NCI-H2107 (cell line): Measurements from ENCODE around the gene PNPLA7.
"Not testable (repeated sequence)": the region's sequence is repeated elsewhere in the genome, so short reads cannot be mapped to it uniquely, and the experiment has no call there.

Source experiments
- DNase-seq: peaks from one replicate; lab custom pipeline; 2025; lab: John Stamatoyannopoulos, UW

The PNPLA7 gene

GRCh38 chr9:137575364-137575715 is 25.1 kb upstream of the PNPLA7 start:
- DNase-seq, result no peak

DNA sequence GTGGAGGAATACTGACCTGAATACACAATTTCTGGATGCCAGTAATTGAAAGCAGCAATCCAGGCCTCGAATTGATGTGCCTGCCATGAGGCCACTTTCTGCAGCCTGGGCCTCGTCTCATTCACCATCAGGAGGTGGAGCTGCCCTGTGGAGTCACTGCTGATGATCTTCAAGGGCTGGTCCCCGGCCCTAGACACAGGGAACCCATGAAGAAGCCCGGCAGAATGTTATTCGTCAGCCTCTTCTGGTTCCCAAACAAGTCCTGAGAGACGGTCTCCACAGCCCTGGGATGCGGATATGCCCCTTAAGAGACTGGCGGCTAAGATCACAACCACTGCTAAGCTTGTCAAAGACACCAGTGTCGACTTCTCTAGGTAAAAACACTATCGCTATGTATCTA is 24.0 kb upstream of the PNPLA7 start:
- no peak for DNase-seq

DNA sequence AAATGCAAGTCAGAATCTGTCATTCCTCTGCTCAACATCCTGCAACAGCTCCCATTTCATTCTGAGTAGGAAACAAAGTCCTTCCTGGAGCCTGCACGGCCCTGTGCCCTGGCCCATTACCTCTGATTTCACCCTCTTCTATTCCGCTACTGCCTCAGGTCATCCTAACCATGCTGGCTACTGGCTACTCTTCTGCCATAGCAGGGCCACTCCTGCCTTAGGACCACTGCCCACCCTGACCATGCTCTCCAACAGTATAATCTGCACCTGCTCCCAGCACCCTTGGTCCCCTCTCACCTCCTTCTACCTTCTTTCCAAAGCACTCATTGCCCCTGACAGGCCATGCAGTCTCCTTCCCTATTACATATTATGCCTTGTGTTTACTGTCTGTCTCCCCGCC is 20.4 kb upstream of the PNPLA7 start:
- no peak for DNase-seq

- no peak for DNase-seq
Measured at GRCh38 chr9:137569609-137570203, 19.5 kb upstream of the PNPLA7 start.

DNA sequence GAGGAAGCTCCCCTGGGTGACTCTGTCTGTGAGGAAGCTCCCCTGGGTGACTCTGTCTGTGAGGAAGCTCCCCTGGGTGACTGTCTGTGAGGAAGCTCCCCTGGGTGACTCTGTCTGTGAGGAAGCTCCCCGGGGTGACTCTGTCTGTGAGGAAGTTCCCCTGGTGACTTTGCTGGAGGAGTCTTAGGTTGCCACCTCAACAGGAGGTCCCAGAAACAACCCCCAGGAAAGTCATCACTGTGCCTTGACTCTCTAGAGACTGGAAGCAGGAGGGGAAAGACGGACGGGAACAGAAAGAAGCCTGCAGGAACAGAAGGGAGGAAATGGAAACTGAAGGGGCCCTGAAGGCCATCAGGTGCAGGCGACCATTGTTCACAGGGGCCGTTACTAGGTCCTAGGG is 18.2 kb upstream of the PNPLA7 start:
- DNase-seq, result not testable (repeated sequence)

GRCh38 chr9:137564817-137565411 is 14.7 kb upstream of the PNPLA7 start:
- no peak for DNase-seq

GRCh38 chr9:137564134-137564533 is 13.9 kb upstream of the PNPLA7 start:
- no peak for DNase-seq

- DNase-seq, result no peak
Measured at GRCh38 chr9:137558127-137558526, 7.9 kb upstream of the PNPLA7 start.

- no peak for DNase-seq
Measured at GRCh38 chr9:137556069-137556838, 6.1 kb upstream of the PNPLA7 start.

DNA sequence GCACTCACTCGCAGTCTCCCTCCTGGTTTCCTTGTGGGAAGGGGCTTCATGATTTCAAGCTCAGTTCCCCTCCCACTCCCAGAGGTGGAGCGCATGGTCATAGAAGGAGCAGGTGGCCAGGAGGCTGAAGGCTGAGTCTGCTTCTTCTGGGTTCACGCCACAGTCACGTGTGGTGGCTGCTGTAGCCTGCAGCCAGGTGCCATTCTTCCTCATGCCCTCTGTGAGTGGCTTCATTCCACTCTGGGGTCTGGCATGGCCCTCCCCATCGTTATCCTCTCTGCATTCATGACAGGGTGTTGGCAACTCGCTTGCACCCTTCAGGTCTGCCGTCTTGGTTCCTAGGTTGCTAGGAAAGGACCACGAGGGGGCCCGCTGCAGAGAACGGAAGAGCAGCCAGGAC is 5.0 kb upstream of the PNPLA7 start:
- DNase-seq, result no peak

GRCh38 chr9:137554349-137554748 is 4.1 kb upstream of the PNPLA7 start:
- DNase-seq, result no peak

GRCh38 chr9:137553654-137554053 is 3.5 kb upstream of the PNPLA7 start:
- DNase-seq, result not testable (repeated sequence)

DNA sequence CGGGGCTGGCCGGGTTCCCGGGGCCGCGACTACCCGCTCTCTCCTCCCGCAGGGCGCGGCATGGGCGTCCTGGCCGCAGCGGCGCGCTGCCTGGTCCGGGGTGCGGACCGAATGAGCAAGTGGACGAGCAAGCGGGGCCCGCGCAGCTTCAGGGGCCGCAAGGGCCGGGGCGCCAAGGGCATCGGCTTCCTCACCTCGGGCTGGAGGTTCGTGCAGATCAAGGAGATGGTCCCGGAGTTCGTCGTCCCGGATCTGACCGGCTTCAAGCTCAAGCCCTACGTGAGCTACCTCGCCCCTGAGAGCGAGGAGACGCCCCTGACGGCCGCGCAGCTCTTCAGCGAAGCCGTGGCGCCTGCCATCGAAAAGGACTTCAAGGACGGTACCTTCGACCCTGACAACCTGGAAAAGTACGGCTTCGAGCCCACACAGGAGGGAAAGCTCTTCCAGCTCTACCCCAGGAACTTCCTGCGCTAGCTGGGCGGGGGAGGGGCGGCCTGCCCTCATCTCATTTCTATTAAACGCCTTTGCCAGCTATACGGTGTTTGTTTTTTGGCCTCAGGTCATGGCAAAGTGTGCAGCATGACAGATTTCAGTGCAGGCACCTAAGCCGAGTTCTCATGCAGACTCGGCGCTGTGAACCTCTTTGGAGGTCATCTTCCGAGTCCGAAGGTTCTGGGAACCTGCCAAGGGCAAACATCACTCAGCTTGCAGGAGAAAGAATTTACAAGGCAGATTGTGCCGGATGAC is 2.0 kb upstream of the PNPLA7 start:
- no peak for DNase-seq

GRCh38 chr9:137551264-137552021 is 1.2 kb upstream of the PNPLA7 start, which contains the start of gene MRPL41:
Gene MRPL41, plus strand, starts transcription at chr9:137551879. Its CDS starts 203 bp downstream, at chr9:137552082.
- peak; percentile 32 for DNase-seq

DNA sequence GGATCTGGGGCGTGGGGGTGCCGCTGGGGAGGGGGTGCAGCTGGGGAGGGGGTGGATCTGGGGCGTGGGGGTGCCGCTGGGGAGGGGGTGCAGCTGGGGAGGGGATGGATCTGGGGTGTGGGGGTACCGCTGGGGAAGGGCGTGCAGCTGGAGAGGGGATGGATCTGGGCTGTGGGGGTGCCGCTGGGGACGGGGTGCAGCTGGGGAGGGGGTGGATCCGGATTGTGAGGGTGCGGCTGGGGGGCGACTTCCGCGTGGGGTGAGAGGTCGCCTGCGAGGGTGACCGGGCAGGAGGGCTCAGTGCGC is 709 bp upstream of the PNPLA7 start:
- not testable (repeated sequence) for DNase-seq

DNA sequence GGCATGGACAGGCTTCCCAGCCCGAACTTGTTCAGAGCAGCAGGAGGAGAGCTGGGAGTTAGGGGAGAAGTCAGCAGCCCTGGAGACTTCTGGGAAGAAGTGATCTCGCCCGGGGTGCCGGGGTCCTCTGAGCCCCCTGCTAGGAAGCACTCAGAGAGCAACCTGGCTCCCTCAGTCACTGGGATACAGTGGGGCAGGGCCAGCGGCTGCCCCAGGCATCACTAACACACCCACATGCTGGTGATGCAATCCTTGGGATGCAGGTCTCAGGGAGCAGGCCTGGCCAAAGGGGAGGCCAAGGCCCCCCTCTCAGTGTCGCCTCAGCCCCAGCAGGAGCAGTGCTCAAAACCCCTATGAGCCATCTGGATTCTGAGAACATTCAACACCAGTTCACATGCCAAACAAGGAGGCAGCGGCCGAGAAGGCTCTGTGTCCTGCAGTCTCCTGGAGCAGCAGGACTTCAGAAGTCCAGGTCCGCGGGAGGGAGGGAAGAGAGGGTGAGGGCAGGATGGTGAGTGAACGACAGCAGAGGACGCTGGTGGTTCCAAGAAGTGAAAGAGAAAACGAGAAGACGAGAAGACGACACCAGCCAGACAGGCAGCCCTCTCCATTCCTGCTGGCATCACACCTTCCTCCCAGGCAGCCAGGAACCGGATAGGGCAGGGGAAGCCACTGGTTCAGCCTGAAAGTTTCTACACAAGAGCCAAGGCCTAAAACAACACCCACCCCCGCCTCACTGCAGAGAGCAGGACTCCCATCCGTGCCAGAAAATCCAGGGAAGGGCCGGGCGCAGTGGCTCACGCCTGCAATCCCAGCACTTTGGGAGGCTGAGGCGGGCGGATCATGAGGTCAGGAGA is 2.3 kb downstream of the PNPLA7 start:
- no peak for DNase-seq

DNA sequence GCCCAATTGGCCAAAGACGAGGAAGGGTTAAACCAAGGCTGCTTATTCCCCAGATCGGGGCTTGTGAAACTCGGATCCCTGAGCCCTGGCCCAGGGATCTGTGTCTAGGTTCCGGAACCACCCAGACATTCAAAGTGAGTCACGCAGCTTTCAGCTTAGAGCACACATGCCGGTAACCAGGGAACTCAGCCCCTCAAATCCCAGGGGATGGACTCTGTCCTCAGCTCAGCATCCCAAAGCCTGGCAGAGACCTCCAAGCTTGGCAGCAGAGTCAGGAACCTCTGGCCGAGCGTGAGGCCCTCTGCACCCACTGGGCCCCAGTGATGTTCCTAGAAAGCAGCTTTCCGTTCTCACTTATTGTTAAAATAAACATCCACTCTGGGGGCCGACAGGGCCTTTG is 5.1 kb downstream of the PNPLA7 start:
- no peak for DNase-seq

- no peak for DNase-seq
Measured at GRCh38 chr9:137544176-137544760, 5.9 kb downstream of the PNPLA7 start.

- DNase-seq, result no peak
Measured at GRCh38 chr9:137543237-137543963, 6.8 kb downstream of the PNPLA7 start.

DNA sequence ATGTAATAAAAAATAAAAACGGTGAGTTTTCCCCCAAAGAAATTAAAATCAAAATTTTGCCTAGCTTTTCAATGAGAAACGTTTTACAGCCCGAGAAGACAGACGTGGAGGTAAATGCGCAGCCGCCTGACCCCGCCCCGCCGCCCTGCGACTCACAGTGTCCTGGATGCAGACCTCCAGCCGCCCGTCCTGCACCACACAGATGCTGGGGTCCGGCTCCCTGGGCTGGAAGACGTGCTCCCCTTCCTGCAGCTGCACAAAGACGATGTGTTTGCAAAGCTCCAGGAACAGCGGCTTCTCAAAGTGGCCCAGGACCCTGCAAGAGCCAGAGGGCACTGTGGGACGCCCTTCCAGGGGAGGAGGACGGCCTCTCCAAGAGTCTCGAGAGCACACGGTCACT is 7.7 kb downstream of the PNPLA7 start:
- DNase-seq, result no peak
